Astrocyte of the spinal cord (primary cell): ENCODE results near the gene ODC1.

Experiments used
- DNase-seq: peaks from one replicate; pipeline ENCODE4 v3.0.0; 2011; ENCODE audit warnings: low read depth, low spot score
- H3K4me3 ChIP-seq: 2 replicates; pipeline ENCODE4 v1.5.1; 2011; ENCODE audit warnings: low read depth, mild to moderate bottlenecking, low read length, moderate library complexity
- CTCF ChIP-seq: IDR thresholded peaks from 2 replicates; pipeline ENCODE4 v1.5.1; 2012; ENCODE audit warnings: low read depth, mild to moderate bottlenecking, low read length, inconsistent platforms
- in situ Hi-C: cut with HindIII; loops from 2 replicates; pipeline ENCODE4 v1.10.0; 2017; ENCODE audit warnings: low sequenced_read_pairs

Gene ODC1

GRCh38 chr2:10392548-10392947 lies 55.6 kb downstream of the ODC1 start:
- no peak for TF ChIP-seq CTCF
- H3K4me3 ChIP-seq, result no peak overlapping the region
- in situ Hi-C loops, result no loop called here
- DNase-seq, result no peak

GRCh38 chr2:10392100-10392499 lies 56.0 kb downstream of the ODC1 start:
- no peak for DNase-seq
- H3K4me3 ChIP-seq, result no peak overlapping the region
- no peak for TF ChIP-seq CTCF
- in situ Hi-C loops, result no loop called here

DNA sequence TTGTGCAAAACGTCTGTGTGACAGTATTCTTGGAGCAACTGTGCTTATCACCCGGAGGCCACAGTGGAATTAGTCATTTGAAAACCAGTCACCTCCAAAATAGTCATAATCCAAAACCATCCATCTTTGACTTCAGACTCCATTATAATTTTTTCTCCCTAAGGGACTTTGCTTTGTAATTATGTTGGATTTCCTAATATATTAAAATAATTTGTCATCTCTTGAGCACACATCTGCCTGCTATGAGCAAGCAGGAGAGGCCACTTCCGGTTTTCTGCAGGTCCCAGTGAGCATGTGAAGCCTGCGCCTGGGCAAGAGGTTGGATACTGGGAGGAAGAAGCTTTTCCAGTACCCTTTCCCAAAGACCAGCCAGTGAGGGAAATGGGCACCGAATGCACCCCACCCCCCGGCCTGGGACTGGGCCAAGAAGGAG lies 57.7 kb downstream of the ODC1 start:
- DNase-seq, result no peak
- in situ Hi-C loops, result no loop called here
- no peak for TF ChIP-seq CTCF
- no peak overlapping the region for H3K4me3 ChIP-seq
